Measurements from ENCODE around the gene TAS1R1.
A peak's percentile ranks its signal among the peaks of the same experiment; 100 is the strongest.
"Not testable (repeated sequence)": the region's sequence is repeated elsewhere in the genome, so short reads cannot be mapped to it uniquely, and the experiment has no call there.

Gene TAS1R1

DNA sequence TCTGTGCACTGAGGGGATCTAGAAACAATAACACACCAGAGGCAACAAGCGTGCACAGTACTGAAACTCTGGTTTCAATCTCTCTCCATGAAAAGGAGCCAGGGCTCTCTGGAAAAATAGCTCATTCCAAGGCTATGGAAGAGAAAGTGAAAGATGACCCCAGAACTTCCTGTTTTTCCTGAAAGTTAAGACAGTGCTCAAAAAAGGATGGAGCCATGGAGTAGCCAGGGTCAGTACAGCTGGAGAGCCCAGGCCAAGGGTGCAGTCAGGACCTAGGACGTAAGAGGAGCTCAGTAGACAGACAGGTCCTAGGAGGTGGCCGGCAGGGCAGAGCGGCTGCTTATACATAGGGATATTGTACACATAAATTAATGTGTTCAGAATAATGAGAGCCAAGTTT is 19.9 kb upstream of the TAS1R1 start:
- H3K4me3 Mint-ChIP-seq: no peak overlapping the region
- H3K27ac Mint-ChIP-seq: no peak overlapping the region
- peaks cover 18% of the 10 kb centered on the region for H3K36me3 Mint-ChIP-seq
- DNase-seq (ENCODE audit: low spot score in 2 of 2): no peak
- peaks cover 5% of the 10 kb centered on the region for H3K4me1 Mint-ChIP-seq
- no peak for ATAC-seq (ENCODE audit: low read depth)
- no peaks in the 10 kb centered on the region for H3K27me3 Mint-ChIP-seq
- H3K9me3 Mint-ChIP-seq: no peaks in the 10 kb centered on the region

DNA sequence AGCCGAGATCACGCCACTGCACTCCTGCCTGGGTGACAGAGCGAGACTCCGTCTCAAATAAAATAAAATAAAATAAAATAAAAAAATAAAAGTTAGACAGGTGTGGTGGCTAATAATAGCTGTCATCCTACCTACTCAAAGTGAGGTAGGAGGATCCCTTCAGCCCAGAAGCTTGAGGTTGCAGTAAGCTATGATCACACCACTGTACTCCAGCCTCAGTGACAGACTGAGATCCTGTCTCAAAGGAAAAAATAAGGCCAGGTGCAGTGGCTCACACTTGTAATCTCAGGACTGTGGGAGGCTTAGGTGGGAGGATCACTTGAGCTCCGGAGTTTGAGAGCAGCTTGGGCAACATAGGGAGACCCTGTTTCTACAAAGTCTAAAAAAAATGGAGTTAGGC is 18.8 kb upstream of the TAS1R1 start:
- no peak overlapping the region for H3K27ac Mint-ChIP-seq

GRCh38 chr1:6538956-6539355 is 16.2 kb upstream of the TAS1R1 start:
- H3K27ac Mint-ChIP-seq: peak overlapping the region; percentile 55
- peaks cover 8% of the 10 kb centered on the region for H3K36me3 Mint-ChIP-seq
- H3K9me3 Mint-ChIP-seq: no peaks in the 10 kb centered on the region
- no peak for ATAC-seq (ENCODE audit: low read depth)
- H3K4me1 Mint-ChIP-seq: peaks cover 5% of the 10 kb centered on the region
- DNase-seq (ENCODE audit: low spot score in 2 of 2): no peak
- H3K4me3 Mint-ChIP-seq: no peak overlapping the region
- H3K27me3 Mint-ChIP-seq: no peaks in the 10 kb centered on the region

More for the DNA sequence above, 18.8 kb upstream of the TAS1R1 start:
- Mint-ChIP-seq H3K4me1 (peaks cover 5% of the 10 kb centered on the region), H3K27me3 (no peaks in the 10 kb centered on the region), H3K36me3 (peaks cover 18% of the 10 kb centered on the region), H3K4me3 (no peak overlapping the region), H3K9me3 (no peaks in the 10 kb centered on the region)
- ATAC-seq (ENCODE audit: low read depth): no peak
- DNase-seq (ENCODE audit: low spot score in 2 of 2): no peak

- no peak for ATAC-seq (ENCODE audit: low read depth)
- H3K9me3 Mint-ChIP-seq: no peaks in the 10 kb centered on the region
- peak overlapping the region; percentile 8 for H3K27ac Mint-ChIP-seq
- H3K36me3 Mint-ChIP-seq: peaks cover 27% of the 10 kb centered on the region
- no peak for DNase-seq (ENCODE audit: low spot score in 2 of 2)
- H3K4me3 Mint-ChIP-seq: no peak overlapping the region
- H3K27me3 Mint-ChIP-seq: no peaks in the 10 kb centered on the region
- peaks cover 18% of the 10 kb centered on the region for H3K4me1 Mint-ChIP-seq
Observed at GRCh38 chr1:6544831-6545230, 10.3 kb upstream of the TAS1R1 start.

DNA sequence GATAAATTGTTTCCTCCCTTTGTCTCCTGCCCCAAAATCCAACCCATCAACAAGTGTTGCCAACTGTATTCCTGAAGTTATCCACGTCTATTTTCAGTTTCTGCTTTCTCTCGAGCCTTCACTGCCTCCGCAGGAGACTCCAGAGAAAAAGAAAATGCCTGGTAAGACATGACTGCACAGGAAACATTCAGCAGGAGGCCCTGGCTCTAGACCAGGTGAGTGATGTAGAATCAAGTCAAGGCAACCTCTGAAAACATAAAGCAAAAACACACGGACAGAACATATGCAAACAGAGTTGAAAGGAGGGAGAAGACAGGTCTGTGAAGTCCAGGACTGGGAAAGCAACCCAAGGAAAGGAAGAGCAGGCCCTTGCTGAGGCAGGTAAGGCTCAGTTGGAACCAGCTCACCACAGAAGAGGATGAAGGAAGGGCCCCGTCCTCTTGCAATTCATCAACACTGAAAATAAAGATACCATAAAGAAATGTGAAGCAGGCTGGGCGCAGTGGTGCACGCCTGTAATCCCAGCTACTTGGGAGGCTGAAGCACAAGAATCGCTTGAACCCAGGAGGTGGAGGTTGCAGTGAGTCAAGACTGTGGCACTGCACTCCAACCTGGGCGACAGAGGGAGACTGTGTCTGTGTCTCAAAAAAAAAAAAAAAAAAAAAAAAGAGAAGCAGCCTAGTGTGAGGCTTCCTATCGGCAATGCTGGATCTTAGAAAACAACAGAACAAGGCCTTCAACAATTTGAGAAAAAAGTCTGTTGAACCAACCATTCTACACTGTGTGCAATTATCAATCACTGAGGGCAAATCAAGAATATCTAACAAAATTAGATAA is 9.6 kb upstream of the TAS1R1 start:
- no peak for DNase-seq (ENCODE audit: low spot score in 2 of 2)
- no peaks in the 10 kb centered on the region for H3K27me3 Mint-ChIP-seq
- H3K4me1 Mint-ChIP-seq: peaks cover 18% of the 10 kb centered on the region
- H3K4me3 Mint-ChIP-seq: peak overlapping the region; percentile 49
- no peaks in the 10 kb centered on the region for H3K9me3 Mint-ChIP-seq
- ATAC-seq (ENCODE audit: low read depth): peak; percentile 59
- peak overlapping the region; percentile 8 for H3K27ac Mint-ChIP-seq
- peaks cover 31% of the 10 kb centered on the region for H3K36me3 Mint-ChIP-seq

DNA sequence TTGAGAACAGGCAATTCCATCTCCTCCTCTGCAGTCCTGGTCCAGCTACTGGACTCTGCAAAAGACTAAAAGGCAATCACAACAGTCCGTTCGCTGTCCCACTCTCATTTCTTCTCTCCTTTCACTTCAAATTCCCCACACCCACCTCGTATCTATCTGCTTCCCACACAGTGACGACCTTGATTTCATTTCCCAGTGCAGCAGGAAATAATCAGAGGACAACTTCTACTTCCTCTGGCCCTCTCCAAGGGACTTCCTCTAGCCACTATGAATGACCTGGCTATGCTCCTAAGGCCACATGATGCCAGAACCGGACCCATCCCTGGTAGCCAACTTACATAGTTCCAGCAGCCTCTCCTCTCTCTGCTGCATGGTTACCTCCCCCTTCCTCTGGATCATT is 8.8 kb upstream of the TAS1R1 start:
- ATAC-seq (ENCODE audit: low read depth): no peak
- DNase-seq (ENCODE audit: low spot score in 2 of 2): no peak
- Mint-ChIP-seq H3K9me3 (no peaks in the 10 kb centered on the region), H3K36me3 (peaks cover 31% of the 10 kb centered on the region), H3K4me3 (peak overlapping the region; percentile 37), H3K27ac (peak overlapping the region; percentile 8), H3K27me3 (no peaks in the 10 kb centered on the region), H3K4me1 (peaks cover 18% of the 10 kb centered on the region)

GRCh38 chr1:6547301-6547700 is 7.8 kb upstream of the TAS1R1 start:
- Mint-ChIP-seq H3K4me3 (no peak overlapping the region), H3K27ac (peak overlapping the region; percentile 8), H3K4me1 (peaks cover 20% of the 10 kb centered on the region), H3K36me3 (peaks cover 31% of the 10 kb centered on the region), H3K9me3 (no peaks in the 10 kb centered on the region), H3K27me3 (no peaks in the 10 kb centered on the region)
- DNase-seq (ENCODE audit: low spot score in 2 of 2) (no peak), ATAC-seq (ENCODE audit: low read depth) (no peak)

DNA sequence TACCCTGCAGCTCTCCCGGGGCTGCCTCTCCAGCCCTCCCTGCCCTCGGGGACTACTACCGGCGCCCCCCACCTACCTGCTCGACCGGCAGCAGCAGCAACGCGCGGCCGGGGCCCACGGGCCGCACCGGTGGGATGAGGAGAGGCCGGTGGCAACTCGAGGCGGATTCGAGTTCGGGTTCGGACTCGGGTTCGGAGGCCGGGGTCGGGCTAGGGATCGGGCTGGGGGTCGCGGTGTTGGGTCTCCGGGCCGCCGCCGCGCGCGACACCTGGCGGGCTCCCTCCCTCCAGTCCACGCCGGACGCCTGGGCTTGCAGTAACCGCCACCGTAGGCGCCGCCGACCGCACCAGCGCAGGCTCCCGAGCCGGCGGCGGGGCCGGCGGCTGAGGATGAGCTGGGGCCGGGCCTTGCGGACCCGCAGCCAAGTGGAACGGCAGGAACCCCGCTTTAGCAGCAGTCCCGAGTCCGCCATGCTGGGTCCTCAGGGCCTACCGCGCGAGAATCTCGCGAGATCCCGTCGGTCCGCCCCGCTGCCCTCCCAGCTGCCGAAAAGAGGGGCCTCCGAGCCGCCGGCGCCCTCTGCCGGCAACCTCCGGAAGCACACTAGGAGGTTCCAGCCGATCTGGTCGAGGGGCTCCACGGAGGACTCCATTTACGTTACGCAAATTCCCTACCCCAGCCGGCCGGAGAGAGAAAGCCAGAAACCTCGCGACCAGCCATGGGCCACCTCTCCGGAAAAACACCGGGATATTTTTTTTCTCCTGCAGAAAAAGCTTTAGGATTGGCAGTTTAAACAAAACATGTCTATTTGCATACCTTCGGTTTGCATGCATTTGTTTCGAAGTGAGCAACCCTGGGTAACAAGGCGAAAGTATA is 838 bp upstream of the TAS1R1 start, which contains the start of gene NOL9:
Gene NOL9, minus strand, starts transcription at position 483 of the 876 bp plus-strand sequence. Its CDS starts 11 bp downstream, at position 472.
- H3K27me3 Mint-ChIP-seq: no peaks in the 10 kb centered on the region
- peaks cover 4% of the 10 kb centered on the region for H3K36me3 Mint-ChIP-seq
- no peaks in the 10 kb centered on the region for H3K9me3 Mint-ChIP-seq
- peak within 1 kb of the TSS; percentile 82 for H3K27ac Mint-ChIP-seq
- H3K4me3 Mint-ChIP-seq: peak within 1 kb of the TSS; percentile 83
- peak; percentile 96 to 97 for DNase-seq (ENCODE audit: low spot score in 2 of 2)
- H3K4me1 Mint-ChIP-seq: peaks cover 12% of the 10 kb centered on the region
- peak; percentile 98 for ATAC-seq (ENCODE audit: low read depth)

GRCh38 chr1:6557597-6557996 is 2.5 kb downstream of the TAS1R1 start:
- ATAC-seq (ENCODE audit: low read depth) (no peak), DNase-seq (ENCODE audit: low spot score in 2 of 2) (no peak)
- Mint-ChIP-seq H3K4me3 (no peak overlapping the region), H3K27ac (no peak overlapping the region), H3K36me3 (no peaks in the 10 kb centered on the region), H3K9me3 (no peaks in the 10 kb centered on the region), H3K27me3 (peaks cover 1% of the 10 kb centered on the region), H3K4me1 (peaks cover 8% of the 10 kb centered on the region)

- DNase-seq (ENCODE audit: low spot score in 2 of 2); H3K9me3 Mint-ChIP-seq; H3K36me3 Mint-ChIP-seq; ATAC-seq (ENCODE audit: low read depth); H3K27ac Mint-ChIP-seq; H3K27me3 Mint-ChIP-seq; H3K4me3 Mint-ChIP-seq; H3K4me1 Mint-ChIP-seq: not testable (repeated sequence)
Observed at GRCh38 chr1:6559161-6559560, 4.1 kb downstream of the TAS1R1 start.

DNA sequence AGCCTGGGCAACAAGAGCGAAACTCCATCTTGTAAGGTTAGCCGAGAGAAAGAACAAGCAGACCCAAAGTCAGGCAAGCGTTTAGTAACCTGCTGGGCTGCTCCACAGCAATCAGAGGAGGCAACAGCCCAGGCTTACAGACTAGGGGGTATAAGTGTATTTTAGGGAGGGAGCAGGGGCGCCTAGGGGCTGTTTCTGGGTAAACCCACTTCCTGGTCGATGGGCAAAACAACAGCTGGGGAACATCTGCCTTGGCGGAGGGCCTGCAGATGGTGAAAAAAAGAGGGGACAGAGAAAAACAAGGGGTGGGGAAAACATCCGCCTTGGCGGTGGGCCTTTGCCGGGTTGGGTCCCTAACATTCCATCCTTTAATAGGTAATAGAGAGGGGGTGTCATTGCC is 5.2 kb downstream of the TAS1R1 start:
- H3K27me3 Mint-ChIP-seq: peaks cover 1% of the 10 kb centered on the region
- ATAC-seq (ENCODE audit: low read depth) (no peak), DNase-seq (ENCODE audit: low spot score in 2 of 2) (no peak)
- H3K4me3 Mint-ChIP-seq: no peak overlapping the region
- H3K27ac Mint-ChIP-seq: no peak overlapping the region
- no peaks in the 10 kb centered on the region for H3K9me3 Mint-ChIP-seq
- no peaks in the 10 kb centered on the region for H3K36me3 Mint-ChIP-seq
- H3K4me1 Mint-ChIP-seq: peaks cover 3% of the 10 kb centered on the region

DNA sequence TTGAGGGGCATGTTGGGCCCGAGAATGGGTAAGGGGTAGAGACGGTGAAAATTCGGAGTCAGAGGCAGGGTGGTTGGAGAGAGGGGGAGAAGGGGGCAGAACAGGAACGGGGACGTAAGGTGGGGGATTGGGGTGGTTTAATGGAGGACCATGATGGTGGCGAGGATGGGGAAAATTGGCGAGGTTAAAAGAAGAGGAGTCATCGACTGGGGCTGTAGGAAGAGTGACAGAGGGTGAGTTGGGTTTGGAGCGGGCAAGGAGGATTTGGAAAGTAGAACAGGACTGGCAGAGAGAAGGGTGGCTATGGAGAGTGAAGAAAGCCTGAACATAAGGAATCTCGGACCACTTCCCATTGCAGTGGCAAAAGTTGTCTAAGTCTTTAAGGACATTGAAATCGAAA is 13.9 kb downstream of the TAS1R1 start:
- H3K27ac Mint-ChIP-seq: no peak overlapping the region
- no peak overlapping the region for H3K4me3 Mint-ChIP-seq

DNA sequence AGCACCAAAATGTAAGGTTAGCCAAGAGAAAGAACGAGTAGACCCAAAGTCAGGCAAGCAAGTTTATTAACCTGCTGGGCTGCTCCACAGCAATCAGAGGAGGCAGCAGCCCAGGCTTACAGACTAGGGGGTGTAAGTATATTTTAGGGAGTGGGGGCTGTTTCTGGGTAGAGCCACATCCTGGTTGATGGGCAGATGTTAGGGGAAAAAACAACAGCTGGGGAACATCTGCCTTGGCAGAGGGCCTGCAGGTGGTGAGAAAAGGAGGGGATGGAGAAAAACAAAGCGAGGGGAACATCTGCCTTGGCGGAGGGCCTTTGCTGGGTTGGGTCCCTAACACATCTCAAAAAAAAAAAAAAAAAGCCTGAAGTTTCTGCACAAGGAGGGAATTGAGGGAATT is 15.0 kb downstream of the TAS1R1 start:
- no peaks in the 10 kb centered on the region for H3K9me3 Mint-ChIP-seq
- H3K27me3 Mint-ChIP-seq: peaks cover 11% of the 10 kb centered on the region
- H3K4me3 Mint-ChIP-seq: no peak overlapping the region
- ATAC-seq (ENCODE audit: low read depth) (no peak), DNase-seq (ENCODE audit: low spot score in 2 of 2) (no peak)
- H3K4me1 Mint-ChIP-seq: peaks cover 2% of the 10 kb centered on the region
- no peak overlapping the region for H3K27ac Mint-ChIP-seq
- H3K36me3 Mint-ChIP-seq: peaks cover 4% of the 10 kb centered on the region

More for the DNA sequence above, 13.9 kb downstream of the TAS1R1 start:
- DNase-seq (ENCODE audit: low spot score in 2 of 2) (no peak), ATAC-seq (ENCODE audit: low read depth) (no peak)
- H3K36me3 Mint-ChIP-seq: peaks cover 4% of the 10 kb centered on the region
- H3K4me1 Mint-ChIP-seq: peaks cover 2% of the 10 kb centered on the region
- H3K27me3 Mint-ChIP-seq: peaks cover 11% of the 10 kb centered on the region
- no peaks in the 10 kb centered on the region for H3K9me3 Mint-ChIP-seq

- Mint-ChIP-seq H3K4me3 (no peak overlapping the region), H3K9me3 (no peaks in the 10 kb centered on the region)
- no peak for ATAC-seq (ENCODE audit: low read depth)
Observed at GRCh38 chr1:6570987-6571386, 15.9 kb downstream of the TAS1R1 start.

More at GRCh38 chr1:6570987-6571386, 15.9 kb downstream of the TAS1R1 start:
- DNase-seq (ENCODE audit: low spot score in 2 of 2): no peak
- peaks cover 11% of the 10 kb centered on the region for H3K27me3 Mint-ChIP-seq
- no peak overlapping the region for H3K27ac Mint-ChIP-seq
- H3K4me1 Mint-ChIP-seq: peaks cover 2% of the 10 kb centered on the region
- H3K36me3 Mint-ChIP-seq: peaks cover 4% of the 10 kb centered on the region
